Measurements from ENCODE around the gene TMEM252. TPM values are rescaled to one million over a fixed set of nuclear protein-coding genes. Genes with fewer than 3 reads are reported as not detected.

TMEM252 gene
- total RNA-seq (not detected), polyA plus RNA-seq (not detected), total RNA-seq (0 to 0.09 (median 0) reads per million in 6 experiments)

- Mint-ChIP-seq H3K27ac (no peak within 1 kb of the TSS), H3K4me3 (no peak within 1 kb of the TSS), H3K4me1 (peaks cover 0 to 11% (median 0%) of the 10 kb centered on the region in 4 donors), H3K27me3 (peaks cover 3 to 46% (median 11%) of the 10 kb centered on the region in 5 donors), H3K36me3 (no peaks in the 10 kb centered on the region), H3K9me3 (no peaks in the 10 kb centered on the region)
- POLR2A ChIA-PET: no interaction called here
- no peak for ATAC-seq
- no peak for DNase-seq
Measured at GRCh38 chr9:68540712-68541535, at the start of gene TMEM252. TSS of gene TMEM252 (minus strand) at chr9:68540883. CDS start at chr9:68540814, 69 bp downstream.

DNA sequence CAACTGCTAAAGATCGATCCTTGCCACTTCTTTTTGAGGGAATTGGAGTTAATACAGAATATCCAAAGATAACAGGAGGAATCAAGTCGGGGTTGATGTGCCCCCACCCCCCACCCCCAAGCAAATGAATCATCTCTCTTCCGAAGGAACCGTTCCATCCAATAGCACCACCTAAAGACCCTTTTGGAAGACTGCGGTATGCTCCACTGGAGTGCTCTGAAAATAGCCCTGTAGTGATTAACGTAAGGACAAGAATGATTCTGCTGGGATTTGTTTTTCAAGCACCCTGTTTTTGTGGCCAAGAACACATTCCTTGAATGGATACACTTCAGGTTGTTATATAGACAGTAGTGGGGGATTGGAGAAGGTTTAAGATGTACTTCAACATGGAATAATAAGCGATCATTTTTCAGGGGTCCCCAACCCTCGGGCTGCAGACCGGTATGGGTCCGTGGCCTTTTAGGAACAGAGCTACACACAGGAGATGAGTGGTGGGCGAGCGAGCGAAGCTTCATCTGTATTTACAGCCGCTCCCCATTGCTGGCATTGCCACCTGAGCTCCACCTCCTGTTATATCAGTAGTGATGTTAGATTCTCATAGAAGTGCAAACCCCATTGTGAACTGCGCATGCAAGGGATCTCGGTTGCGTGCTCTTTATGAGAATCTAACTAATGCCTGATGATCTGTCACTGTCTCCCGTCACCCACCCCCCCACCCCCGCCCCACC, 44.5 kb upstream of the TMEM252 start:
- no peak overlapping the region for H3K4me3 Mint-ChIP-seq
- H3K27me3 Mint-ChIP-seq: peaks cover 6 to 30% (median 16%) of the 10 kb centered on the region in 5 donors
- peaks cover 0 to 2% (median 0%) of the 10 kb centered on the region in 9 donors for H3K9me3 Mint-ChIP-seq
- peaks cover 0 to 9% (median 4%) of the 10 kb centered on the region in 4 donors for H3K4me1 Mint-ChIP-seq
- no peak overlapping the region for H3K27ac Mint-ChIP-seq
- POLR2A ChIA-PET: no interaction called here
- no peak for DNase-seq
- ATAC-seq: no peak
- no peaks in the 10 kb centered on the region for H3K36me3 Mint-ChIP-seq

GRCh38 chr9:68584189-68585033, 43.7 kb upstream of the TMEM252 start:
- POLR2A ChIA-PET: no interaction called here
- ATAC-seq (peak; percentile 100), DNase-seq (peak; percentile 68 to 88 (median 82))
- Mint-ChIP-seq H3K27ac (no peak overlapping the region), H3K4me1 (peaks cover 0 to 9% (median 4%) of the 10 kb centered on the region in 4 donors), H3K9me3 (no peaks in the 10 kb centered on the region), H3K4me3 (no peak overlapping the region), H3K27me3 (peaks cover 6 to 30% (median 20%) of the 10 kb centered on the region in 5 donors), H3K36me3 (no peaks in the 10 kb centered on the region)

- H3K36me3 Mint-ChIP-seq: no peaks in the 10 kb centered on the region
- peaks cover 0 to 22% (median 4%) of the 10 kb centered on the region in 4 donors for H3K4me1 Mint-ChIP-seq
- no peak overlapping the region for H3K4me3 Mint-ChIP-seq
- no peak for ATAC-seq
- H3K9me3 Mint-ChIP-seq: no peaks in the 10 kb centered on the region
- no peak overlapping the region for H3K27ac Mint-ChIP-seq
- no peak for DNase-seq
- H3K27me3 Mint-ChIP-seq: peaks cover 6 to 30% (median 14%) of the 10 kb centered on the region in 5 donors
- POLR2A ChIA-PET: no interaction called here
Measured at GRCh38 chr9:68581696-68582095, 41.0 kb upstream of the TMEM252 start.

GRCh38 chr9:68577774-68578591, 37.3 kb upstream of the TMEM252 start:
- ATAC-seq (no peak), DNase-seq (no peak)
- Mint-ChIP-seq H3K4me1 (peaks cover 0 to 13% (median 0%) of the 10 kb centered on the region in 4 donors), H3K9me3 (no peaks in the 10 kb centered on the region), H3K27ac (no peak overlapping the region), H3K4me3 (no peak overlapping the region), H3K36me3 (no peaks in the 10 kb centered on the region), H3K27me3 (peaks cover under 1 to 16% (median 7%) of the 10 kb centered on the region in 5 donors)
- POLR2A ChIA-PET: no interaction called here

- POLR2A ChIA-PET: no interaction called here
- H3K4me1 Mint-ChIP-seq: peaks cover 0 to 13% (median 0%) of the 10 kb centered on the region in 4 donors
- H3K36me3 Mint-ChIP-seq: peaks cover 0 to 5% (median 2%) of the 10 kb centered on the region in 3 donors
- no peak overlapping the region for H3K27ac Mint-ChIP-seq
- H3K4me3 Mint-ChIP-seq: no peak overlapping the region
- peaks cover 0 to 12% (median 6%) of the 10 kb centered on the region in 5 donors for H3K27me3 Mint-ChIP-seq
- H3K9me3 Mint-ChIP-seq: peaks cover 0 to 9% (median 3%) of the 10 kb centered on the region in 9 donors
- ATAC-seq (no peak), DNase-seq (no peak)
Measured at GRCh38 chr9:68575817-68576216, 35.1 kb upstream of the TMEM252 start.

DNA sequence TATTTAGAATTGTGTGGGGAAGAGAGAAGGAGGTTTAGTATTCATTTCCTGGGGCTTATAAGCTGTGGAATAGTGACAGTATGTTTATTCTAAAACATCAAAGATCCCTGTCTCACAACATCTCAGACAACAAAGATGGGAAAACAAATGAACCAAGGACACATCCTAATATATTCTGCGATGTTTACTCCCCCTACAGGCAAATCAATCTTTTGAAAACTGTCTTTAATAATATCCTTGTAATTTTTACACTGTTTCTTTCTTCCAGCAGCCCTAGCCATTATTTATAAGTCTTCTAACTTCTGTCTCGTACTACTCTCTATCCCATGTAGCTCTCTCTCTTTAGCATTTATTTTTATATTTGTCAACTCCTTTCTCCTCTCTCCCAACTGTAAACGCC, 33.5 kb upstream of the TMEM252 start:
- H3K9me3 Mint-ChIP-seq: peaks cover 0 to 9% (median 5%) of the 10 kb centered on the region in 9 donors
- H3K27me3 Mint-ChIP-seq: peaks cover 2 to 14% (median 8%) of the 10 kb centered on the region in 5 donors
- no peak overlapping the region for H3K27ac Mint-ChIP-seq
- DNase-seq (no peak), ATAC-seq (no peak)
- H3K4me1 Mint-ChIP-seq: peaks cover 0 to 13% (median 0%) of the 10 kb centered on the region in 4 donors
- H3K36me3 Mint-ChIP-seq: peaks cover 0 to 5% (median 2%) of the 10 kb centered on the region in 3 donors
- no peak overlapping the region for H3K4me3 Mint-ChIP-seq
- POLR2A ChIA-PET: no interaction called here

DNA sequence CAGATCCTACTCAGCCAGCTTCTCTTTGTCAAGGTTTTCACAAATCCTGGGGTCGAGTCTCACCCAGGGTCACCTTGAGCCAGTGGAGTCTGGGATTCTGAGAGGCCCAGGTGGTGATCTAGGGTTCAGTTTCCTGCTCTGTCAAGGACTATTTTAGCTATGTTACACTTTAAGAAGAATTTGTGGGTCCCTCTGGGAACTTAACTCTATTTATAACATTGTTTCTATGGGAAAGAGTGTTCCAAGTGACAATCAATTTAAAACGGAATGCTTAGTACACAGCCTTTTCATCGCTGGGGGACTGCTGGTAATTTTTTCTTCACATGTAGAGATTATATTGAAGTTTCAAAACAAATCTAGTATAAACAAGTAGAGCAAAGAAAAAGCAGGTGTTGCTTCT, 26.9 kb upstream of the TMEM252 start:
- peaks cover 0 to 5% (median 2%) of the 10 kb centered on the region in 3 donors for H3K36me3 Mint-ChIP-seq
- H3K4me1 Mint-ChIP-seq: no peaks in the 10 kb centered on the region
- POLR2A ChIA-PET: no interaction called here
- ATAC-seq (no peak), DNase-seq (no peak)
- H3K4me3 Mint-ChIP-seq: no peak overlapping the region
- H3K27me3 Mint-ChIP-seq: peaks cover 13 to 46% (median 36%) of the 10 kb centered on the region in 5 donors
- H3K27ac Mint-ChIP-seq: peak overlapping the region in 1 of 10 donors; percentile 34
- H3K9me3 Mint-ChIP-seq: peaks cover 0 to 9% (median 5%) of the 10 kb centered on the region in 9 donors

- no peak for DNase-seq
- no peak overlapping the region for H3K27ac Mint-ChIP-seq
- no peak overlapping the region for H3K4me3 Mint-ChIP-seq
- no peaks in the 10 kb centered on the region for H3K36me3 Mint-ChIP-seq
- ATAC-seq: no peak
- H3K4me1 Mint-ChIP-seq: peaks cover 1 to 18% (median 10%) of the 10 kb centered on the region in 4 donors
- POLR2A ChIA-PET: no interaction called here
- H3K27me3 Mint-ChIP-seq: peaks cover 4 to 47% (median 18%) of the 10 kb centered on the region in 5 donors
- no peaks in the 10 kb centered on the region for H3K9me3 Mint-ChIP-seq
Measured at GRCh38 chr9:68562461-68562860, 21.8 kb upstream of the TMEM252 start.

- DNase-seq: peak in 7 of 10 donors; percentile 2 to 38 (median 25)
- Mint-ChIP-seq H3K36me3 (no peaks in the 10 kb centered on the region), H3K4me3 (peak overlapping the region in 5 of 10 donors; percentile 4 to 35 (median 31)), H3K27me3 (peaks cover 10 to 57% (median 20%) of the 10 kb centered on the region in 5 donors), H3K9me3 (no peaks in the 10 kb centered on the region), H3K27ac (no peak overlapping the region), H3K4me1 (peaks cover 1 to 18% (median 10%) of the 10 kb centered on the region in 4 donors)
- POLR2A ChIA-PET: no interaction called here
- ATAC-seq: peak; percentile 28 to 48
Measured at GRCh38 chr9:68560071-68560844, 19.6 kb upstream of the TMEM252 start.

- Mint-ChIP-seq H3K4me1 (peaks cover 1 to 18% (median 10%) of the 10 kb centered on the region in 4 donors), H3K4me3 (no peak overlapping the region), H3K9me3 (no peaks in the 10 kb centered on the region), H3K36me3 (no peaks in the 10 kb centered on the region), H3K27ac (no peak overlapping the region), H3K27me3 (peaks cover 9 to 41% (median 22%) of the 10 kb centered on the region in 5 donors)
- POLR2A ChIA-PET: no interaction called here
- ATAC-seq (no peak), DNase-seq (no peak)
Measured at GRCh38 chr9:68558545-68558944, 17.9 kb upstream of the TMEM252 start.

Data from naive thymus-derived CD8-positive, alpha-beta T cell (primary cell).